GM21619 (cell line): ENCODE measurements around the gene PRRT1B.

ENCODE experiments used
- ATAC-seq: cut with Tn5 transposase; IDR thresholded peaks from one replicate; pipeline ENCODE4 v1.9.1; 2021; ENCODE audit not compliant: unreplicated experiment

PRRT1B gene

GRCh38 chr9:131522257-131523085 lies 22.9 kb upstream of the PRRT1B start:
- no peak for ATAC-seq

GRCh38 chr9:131523086-131523388 lies 22.3 kb upstream of the PRRT1B start:
- ATAC-seq: no peak

- no peak for ATAC-seq
Observed at GRCh38 chr9:131523451-131524435, 21.6 kb upstream of the PRRT1B start.

DNA sequence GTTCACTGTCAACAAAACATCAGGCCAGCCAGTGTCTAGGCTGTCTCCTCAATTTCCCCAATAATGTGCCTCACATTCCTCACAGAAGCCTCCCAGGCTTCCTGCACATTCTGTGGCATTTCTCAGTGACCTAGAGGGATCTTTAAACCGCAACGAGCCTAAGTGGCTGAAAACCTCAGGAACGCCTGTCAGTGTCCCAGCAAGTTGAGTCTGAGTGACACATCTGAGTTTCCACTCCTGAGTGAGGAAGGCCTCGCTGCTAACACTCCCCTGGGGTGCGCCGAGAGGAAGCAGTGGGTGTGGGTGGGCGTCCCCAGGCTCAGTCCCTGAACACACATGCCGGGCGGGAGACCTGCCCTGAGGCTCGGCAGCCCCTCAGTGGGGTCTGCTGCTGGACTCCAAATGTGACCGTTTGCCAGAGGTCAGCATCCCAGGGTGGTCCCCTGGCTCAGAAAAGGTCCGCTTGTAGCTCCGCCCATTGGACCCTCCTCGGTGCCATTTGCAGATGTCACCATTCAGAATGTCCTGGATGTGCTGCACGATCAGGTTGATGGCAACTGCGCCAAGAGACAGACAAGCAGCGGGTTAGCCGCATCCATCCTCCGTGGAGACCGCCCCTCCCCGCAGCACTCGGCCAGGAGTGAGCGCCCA lies 20.5 kb upstream of the PRRT1B start:
- ATAC-seq: no peak

- ATAC-seq: no peak
Observed at GRCh38 chr9:131525643-131526565, 19.4 kb upstream of the PRRT1B start.

DNA sequence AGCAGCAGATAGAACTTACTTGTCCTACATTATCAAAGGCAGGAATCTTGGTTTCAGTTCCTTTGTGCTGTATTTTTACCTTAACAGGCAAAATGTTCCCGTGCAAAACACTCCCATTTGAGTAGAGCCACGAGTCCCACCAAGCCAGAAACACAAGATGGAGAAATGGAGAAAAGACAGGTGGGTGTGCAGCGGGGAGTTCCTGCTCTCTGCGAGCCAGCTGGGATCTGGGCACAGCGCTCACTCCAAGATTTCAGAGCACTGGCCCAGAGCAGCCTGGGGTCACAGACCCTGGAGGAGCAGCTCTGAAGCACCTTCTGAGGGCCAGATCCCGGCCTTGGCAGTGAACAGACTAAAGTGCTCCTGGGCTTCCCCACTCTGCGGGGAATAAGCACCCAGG lies 17.1 kb upstream of the PRRT1B start:
- no peak for ATAC-seq

DNA sequence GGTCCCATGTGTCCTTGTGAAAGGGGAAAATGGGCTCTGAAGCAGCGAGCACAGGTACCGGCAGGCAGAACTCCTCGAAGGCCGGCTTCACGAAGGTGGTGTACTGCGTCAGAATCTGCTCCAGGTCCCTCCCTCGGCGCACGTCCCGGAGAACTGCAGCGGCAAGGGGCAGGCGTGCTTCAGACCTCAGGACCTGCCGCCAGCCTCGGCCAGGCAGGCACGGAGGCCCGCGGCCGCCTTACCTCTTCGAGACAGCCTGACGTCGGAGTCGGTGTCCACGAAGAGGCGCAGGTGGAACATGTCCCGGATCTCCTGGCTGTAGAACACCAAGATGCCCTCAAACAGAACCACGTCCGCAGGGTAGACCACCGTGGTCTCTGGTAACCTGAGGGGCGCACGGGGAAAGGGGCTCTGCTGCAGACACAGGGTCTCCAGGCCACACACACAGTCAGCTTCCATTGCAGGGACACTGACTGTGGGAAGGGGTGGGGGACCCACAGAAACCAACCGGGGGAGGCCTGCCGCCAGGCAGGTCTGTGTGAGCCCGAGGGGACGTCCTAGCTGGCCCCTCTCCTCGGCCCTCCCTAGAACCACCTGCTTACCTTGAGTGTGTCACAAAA lies 16.3 kb upstream of the PRRT1B start:
- ATAC-seq: no peak

DNA sequence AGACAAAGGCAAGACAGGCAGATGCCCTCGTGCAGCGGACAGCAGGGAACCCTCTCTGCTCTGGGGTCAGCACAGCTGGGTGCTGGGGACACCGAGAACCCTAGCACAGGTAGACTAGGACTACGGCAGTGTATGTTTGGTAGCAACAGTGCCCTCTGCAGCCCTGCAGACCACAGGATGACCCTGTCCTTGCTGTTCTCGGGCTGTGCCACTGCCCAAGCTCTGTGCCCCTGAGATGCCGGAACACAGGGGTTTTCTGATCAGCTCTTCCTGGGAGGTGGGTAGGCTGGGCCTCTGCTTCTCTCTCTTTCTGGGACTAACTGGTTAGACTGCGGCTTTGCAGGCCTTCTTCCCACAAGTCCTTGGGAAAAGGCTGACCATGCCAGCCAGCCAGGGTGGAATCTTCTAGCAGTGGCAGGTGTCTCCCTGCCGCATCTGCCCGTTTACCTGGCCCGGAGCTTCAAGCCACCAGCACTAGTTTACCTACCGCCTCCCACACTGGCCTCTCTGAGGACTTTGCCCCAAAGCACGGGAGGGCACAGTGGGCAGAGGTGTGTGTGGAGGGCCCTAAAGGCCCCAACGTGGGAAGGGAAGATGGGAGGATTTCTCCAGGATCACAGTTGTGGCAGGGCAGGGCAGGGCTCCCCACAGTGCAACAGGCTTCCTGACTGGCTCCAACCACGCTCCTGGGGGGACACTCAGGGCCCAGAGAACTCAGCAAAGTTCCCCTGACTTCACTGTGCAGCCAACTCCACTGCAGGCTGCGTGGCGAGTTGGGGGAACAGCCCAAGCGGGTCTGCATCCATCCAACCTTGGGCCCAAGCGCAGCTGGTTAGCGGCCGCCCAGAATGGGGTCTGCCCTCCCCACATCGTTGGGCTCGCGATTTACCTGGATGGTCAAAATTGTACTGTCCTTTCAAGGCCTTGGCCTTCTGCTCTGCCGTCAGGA lies 15.5 kb upstream of the PRRT1B start:
- ATAC-seq: no peak

GRCh38 chr9:131530546-131530919 lies 14.8 kb upstream of the PRRT1B start:
- peak; percentile 23 for ATAC-seq

- ATAC-seq: peak; percentile 86
Observed at GRCh38 chr9:131530920-131531832, 14.1 kb upstream of the PRRT1B start, which contains the start of gene UCK1. Gene UCK1, minus strand, starts transcription at chr9:131531263. Its CDS starts 89 bp downstream, at chr9:131531174.

GRCh38 chr9:131534721-131535237 lies 10.5 kb upstream of the PRRT1B start:
- no peak for ATAC-seq

- ATAC-seq: no peak
Observed at GRCh38 chr9:131537946-131538345, 7.4 kb upstream of the PRRT1B start.

GRCh38 chr9:131539223-131539923 lies 6.0 kb upstream of the PRRT1B start:
- ATAC-seq: no peak

- no peak for ATAC-seq
Observed at GRCh38 chr9:131543141-131543540, 2.2 kb upstream of the PRRT1B start.

DNA sequence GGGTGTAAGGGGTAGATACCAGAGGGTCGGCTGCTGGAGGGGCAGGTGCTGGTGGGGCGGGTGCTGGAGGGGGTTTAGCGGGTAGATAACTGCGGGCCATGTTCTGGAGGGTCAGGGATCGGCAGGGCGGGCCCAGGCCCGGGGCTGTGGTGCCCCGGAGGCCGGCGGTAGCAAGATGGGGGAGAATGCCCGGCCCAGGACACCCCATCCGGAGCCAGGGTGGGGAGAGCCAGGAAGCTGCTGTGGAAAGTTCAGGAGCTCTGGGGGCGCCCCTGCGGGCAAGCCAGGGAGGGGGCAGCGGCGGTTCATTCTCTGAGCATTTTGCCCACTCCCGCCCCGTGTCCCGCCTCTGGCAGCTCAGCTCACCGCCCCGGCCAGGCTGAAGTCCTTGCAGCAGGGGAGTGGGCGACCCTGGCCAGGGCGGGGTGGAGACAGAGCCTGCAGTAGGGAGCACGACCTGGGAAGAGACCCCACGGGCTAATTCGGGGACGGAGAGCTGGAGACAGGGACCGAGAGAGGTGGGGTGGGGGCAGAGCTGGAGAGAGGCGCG lies 538 bp downstream of the PRRT1B start:
- ATAC-seq: no peak

DNA sequence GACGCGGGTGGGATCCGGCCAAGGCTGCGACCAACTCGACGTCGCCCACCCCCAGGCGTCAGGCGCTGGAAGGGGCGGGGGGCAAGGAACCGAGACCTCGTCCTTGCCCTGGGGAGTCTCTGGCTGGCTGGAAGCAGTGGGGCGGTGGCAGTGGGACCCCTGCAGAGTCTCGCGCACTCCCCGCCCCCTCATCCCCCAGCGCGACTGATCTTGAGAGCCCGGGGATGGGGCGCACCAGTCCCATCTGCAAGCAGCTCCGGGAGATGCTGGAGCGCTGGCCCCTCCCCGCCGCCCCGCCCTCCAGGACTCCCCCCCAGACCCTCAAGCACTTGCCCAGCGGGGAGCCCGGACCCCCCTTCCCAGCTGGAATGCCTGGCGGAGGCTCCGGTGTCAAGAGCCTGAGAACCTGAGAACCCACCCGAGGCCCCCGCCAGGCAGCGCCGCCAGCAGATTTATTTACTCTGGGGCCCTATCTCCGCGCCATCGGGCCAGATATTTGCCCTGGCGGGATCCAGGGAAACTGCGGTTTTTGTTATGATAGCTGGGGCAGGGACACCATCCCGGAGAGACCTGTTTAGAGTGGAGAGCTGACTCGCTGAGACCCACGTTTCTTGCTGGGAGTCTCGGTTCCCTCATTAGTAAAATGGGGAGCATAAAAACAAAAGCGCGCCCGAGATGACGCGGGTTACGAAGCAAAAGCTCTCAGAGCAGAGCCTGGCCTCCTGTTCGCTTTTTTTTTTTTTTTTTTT lies 1.2 kb downstream of the PRRT1B start:
- ATAC-seq: no peak
